Natural killer cell (primary cell): ENCODE measurements around the gene CALR3. TPM values are rescaled to one million over a fixed set of nuclear protein-coding genes. Genes with fewer than 3 reads are reported as not detected.
"Not testable (repeated sequence)": the region's sequence is repeated elsewhere in the genome, so short reads cannot be mapped to it uniquely, and the experiment has no call there.

Source experiments
- ATAC-seq, 3 donors: fragments of 150-1000 bp in 2 of 3; fragments of 200-7000 bp in 1 of 3; cut with Tn5 transposase; 1 replicate in 1 of 3; 2 replicates in 2 of 3; pipeline ENCODE4 v1.10.0; 2021; ENCODE audit warnings: mild to moderate bottlenecking in 2 of 3, moderate library complexity in 2 of 3
- DNase-seq, 2 donors: peaks; one replicate each; pipeline versions ENCODE4 v3.0.0 to v3.0.0-alpha.2; 2013 to 2021; ENCODE audit warnings: mixed read lengths in 1 of 2
- H3K27ac ChIP-seq: one replicate; pipeline ENCODE4 v1.5.1; 2013; ENCODE audit warnings: mild to moderate bottlenecking, low read length
- H3K27me3 ChIP-seq: one replicate; pipeline ENCODE4 v1.6.1; 2013; ENCODE audit warnings: low read length; ENCODE audit not compliant: control insufficient read depth, insufficient read depth
- H3K36me3 ChIP-seq: one replicate; pipeline ENCODE4 v1.6.1; 2013; ENCODE audit warnings: low read length; ENCODE audit not compliant: control insufficient read depth, insufficient read depth
- H3K4me1 ChIP-seq: one replicate; pipeline ENCODE4 v1.6.1; 2013; ENCODE audit warnings: low read length; ENCODE audit not compliant: control insufficient read depth, insufficient read depth
- H3K4me3 ChIP-seq: one replicate; pipeline ENCODE4 v1.5.1; 2013; ENCODE audit warnings: low read length
- H3K9me3 ChIP-seq: one replicate; pipeline ENCODE4 v1.6.1; 2013; ENCODE audit warnings: low read length; ENCODE audit not compliant: control insufficient read depth, insufficient read depth
- H3K27ac Mint-ChIP-seq, 2 donors: one replicate each; pipeline ENCODE4 v1.8.0; 2022; ENCODE audit warnings: mild to moderate bottlenecking in 2 of 2, mixed read lengths in 2 of 2, moderate library complexity in 1 of 2
- H3K27me3 Mint-ChIP-seq, 2 donors: one replicate each; pipeline ENCODE4 v1.8.0; 2022; ENCODE audit warnings: low read depth in 2 of 2, mixed read lengths in 2 of 2
- H3K36me3 Mint-ChIP-seq: one replicate; pipeline ENCODE4 v1.8.0; 2022; ENCODE audit warnings: mixed read lengths
- H3K4me1 Mint-ChIP-seq, 2 donors: one replicate each; pipeline ENCODE4 v1.8.0; 2022; ENCODE audit warnings: mixed read lengths in 2 of 2
- H3K4me3 Mint-ChIP-seq: one replicate; pipeline ENCODE4 v1.8.0; 2022; ENCODE audit warnings: mild to moderate bottlenecking, moderate library complexity, mixed read lengths
- H3K9me3 Mint-ChIP-seq, 2 donors: one replicate each; pipeline ENCODE4 v1.8.0; 2022; ENCODE audit warnings: mixed read lengths in 2 of 2
- WGBS: methylation state at CpG from one replicate; pipeline ENCODE4 v1.1.7; 2013; ENCODE audit warnings: missing lambda C conversion rate; ENCODE audit not compliant: insufficient coverage; 5-methylcytosine and 5-hydroxymethylcytosine counted together
- intact Hi-C: fragments of 100-400 bp; cut with micrococcal nuclease; formaldehyde crosslinking; loops from one replicate; pipeline ENCODE4 v1.14.2; 2022
- total RNA-seq, 4 donors: library from RNA; stranded (reverse); fragments of 120-200 nt in 1 of 4; gene quantifications; one replicate each; pipeline versions ENCODE4 v1.2.3 to v1.2.4, GENCODE V29; 2013 to 2022
- TF ChIP-seq, protein P1 (sequence below): fragments of 200-600 bp; IDR thresholded peaks from one replicate; pipeline ENCODE4 v1.8.0; 2022; ENCODE audit warnings: antibody characterized with exemption

Gene CALR3
- total RNA-seq, 3 donors from 2014 or later (not counting 1 experiment from before 2014, with no cell fraction given) = not detected

DNA sequence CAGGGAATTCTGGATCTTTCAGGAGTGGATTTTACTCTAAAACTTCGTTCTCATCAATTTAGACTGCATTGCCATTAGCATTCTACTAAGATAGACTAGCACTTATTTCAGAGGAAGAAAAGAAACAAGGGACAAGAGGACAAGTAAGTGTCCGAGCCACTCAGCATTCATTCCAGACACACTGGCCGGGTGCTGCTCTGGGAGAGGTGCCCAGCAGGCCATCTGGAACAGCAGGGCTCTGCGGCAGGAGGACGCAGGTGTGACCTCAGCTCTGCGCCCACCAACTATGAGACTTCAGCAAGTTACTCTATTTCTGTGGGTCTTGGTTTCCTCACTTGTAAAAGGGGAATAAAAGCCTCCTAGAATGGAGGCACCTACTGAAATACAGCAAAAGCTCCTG lies 28.4 kb downstream of the CALR3 start:
- Mint-ChIP-seq H3K27ac (peak overlapping the region; percentile 46 to 53), H3K9me3 (no peaks in the 10 kb centered on the region), H3K36me3 (no peaks in the 10 kb centered on the region), H3K4me3 (peak overlapping the region; percentile 56), H3K4me1 (peaks cover 64 to 76% of the 10 kb centered on the region in 2 donors), H3K27me3 (no peaks in the 10 kb centered on the region)
- 93% methylated on average over 6 of the region's 6 CpGs for WGBS
- Histone ChIP-seq H3K4me3 (no peak overlapping the region), H3K27ac (no peak overlapping the region), H3K4me1 (peaks cover 52% of the 10 kb centered on the region), H3K36me3 (no peaks in the 10 kb centered on the region), H3K27me3 (no peaks in the 10 kb centered on the region), H3K9me3 (no peaks in the 10 kb centered on the region)
- TF ChIP-seq, protein P1, sequence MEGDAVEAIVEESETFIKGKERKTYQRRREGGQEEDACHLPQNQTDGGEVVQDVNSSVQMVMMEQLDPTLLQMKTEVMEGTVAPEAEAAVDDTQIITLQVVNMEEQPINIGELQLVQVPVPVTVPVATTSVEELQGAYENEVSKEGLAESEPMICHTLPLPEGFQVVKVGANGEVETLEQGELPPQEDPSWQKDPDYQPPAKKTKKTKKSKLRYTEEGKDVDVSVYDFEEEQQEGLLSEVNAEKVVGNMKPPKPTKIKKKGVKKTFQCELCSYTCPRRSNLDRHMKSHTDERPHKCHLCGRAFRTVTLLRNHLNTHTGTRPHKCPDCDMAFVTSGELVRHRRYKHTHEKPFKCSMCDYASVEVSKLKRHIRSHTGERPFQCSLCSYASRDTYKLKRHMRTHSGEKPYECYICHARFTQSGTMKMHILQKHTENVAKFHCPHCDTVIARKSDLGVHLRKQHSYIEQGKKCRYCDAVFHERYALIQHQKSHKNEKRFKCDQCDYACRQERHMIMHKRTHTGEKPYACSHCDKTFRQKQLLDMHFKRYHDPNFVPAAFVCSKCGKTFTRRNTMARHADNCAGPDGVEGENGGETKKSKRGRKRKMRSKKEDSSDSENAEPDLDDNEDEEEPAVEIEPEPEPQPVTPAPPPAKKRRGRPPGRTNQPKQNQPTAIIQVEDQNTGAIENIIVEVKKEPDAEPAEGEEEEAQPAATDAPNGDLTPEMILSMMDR = no peak
- intact Hi-C loops = no loop called here
- DNase-seq (no peak), ATAC-seq (no peak)

DNA sequence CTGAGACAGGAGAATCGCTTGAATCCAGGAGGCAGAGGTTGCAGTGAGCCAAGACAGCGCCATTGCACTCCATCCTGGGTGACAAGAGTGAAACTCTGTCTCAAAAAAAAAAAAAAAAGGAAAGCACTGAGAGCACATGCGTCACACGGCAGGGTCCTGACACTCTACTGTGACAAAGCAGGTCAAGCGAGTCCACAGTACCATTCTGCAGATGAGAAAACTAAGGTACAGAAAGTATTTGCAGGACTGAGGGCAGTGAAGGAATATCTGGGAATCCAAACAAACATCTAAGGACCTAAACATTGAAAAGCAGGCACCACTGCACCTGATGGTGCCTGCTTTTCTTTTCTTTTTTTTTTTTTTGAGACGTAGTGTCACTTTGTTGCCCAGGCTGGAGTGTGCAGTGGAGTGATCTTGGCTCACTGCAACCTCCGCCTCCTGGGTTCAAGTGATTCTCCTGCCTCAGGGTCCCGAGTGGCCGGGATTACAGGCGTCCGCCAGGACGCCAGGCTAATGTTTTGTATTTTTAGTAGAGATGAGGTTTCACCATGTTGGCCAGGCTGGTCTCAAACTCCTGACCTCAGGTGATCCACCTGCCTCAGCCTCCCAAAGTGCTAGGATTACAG lies 29.1 kb downstream of the CALR3 start:
- H3K36me3 Mint-ChIP-seq, H3K9me3 ChIP-seq, DNase-seq, H3K36me3 ChIP-seq, H3K27me3 ChIP-seq, H3K4me3 Mint-ChIP-seq, intact Hi-C loops, H3K9me3 Mint-ChIP-seq, H3K27ac ChIP-seq, H3K27me3 Mint-ChIP-seq, H3K4me3 ChIP-seq, ATAC-seq: not testable (repeated sequence)
- 92% methylated on average over 12 of the region's 12 CpGs for WGBS
- Mint-ChIP-seq H3K4me1 (peaks cover 71 to 83% of the 10 kb centered on the region in 2 donors), H3K27ac (peak overlapping the region; percentile 46 to 57)
- peaks cover 52% of the 10 kb centered on the region for H3K4me1 ChIP-seq

DNA sequence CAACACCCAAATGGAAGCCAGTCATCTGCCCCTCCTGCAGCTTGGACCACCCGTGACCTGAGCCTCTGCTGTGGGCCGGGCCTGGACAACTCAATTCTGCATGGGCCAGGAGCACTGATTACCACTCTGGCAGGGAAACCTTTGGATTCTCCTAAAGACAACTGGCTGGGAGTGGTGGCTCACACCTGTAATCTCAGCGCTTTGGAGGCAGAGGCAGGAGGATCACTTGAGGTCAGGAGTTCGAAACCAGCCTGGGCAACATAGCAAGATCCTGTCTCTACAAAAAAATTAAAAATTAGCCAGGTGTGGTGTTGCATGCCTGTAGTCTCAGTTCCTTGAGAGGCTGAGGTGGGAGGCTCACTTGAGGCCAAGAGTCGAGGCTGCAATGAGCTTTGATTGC lies 30.7 kb downstream of the CALR3 start:
- TF ChIP-seq, protein P1 = no peak
- no peaks in the 10 kb centered on the region for H3K36me3 Mint-ChIP-seq
- no peak overlapping the region for H3K27ac ChIP-seq
- 95% methylated on average over 5 of the region's 5 CpGs for WGBS
- no peaks in the 10 kb centered on the region for H3K27me3 Mint-ChIP-seq
- H3K9me3 ChIP-seq = no peaks in the 10 kb centered on the region
- no peaks in the 10 kb centered on the region for H3K27me3 ChIP-seq
- H3K27ac Mint-ChIP-seq = peak overlapping the region; percentile 57 to 77
- H3K9me3 Mint-ChIP-seq = no peaks in the 10 kb centered on the region
- no peak for ATAC-seq
- no peak overlapping the region for H3K4me3 Mint-ChIP-seq
- intact Hi-C loops = no loop called here
- no peaks in the 10 kb centered on the region for H3K36me3 ChIP-seq
- peaks cover 70 to 82% of the 10 kb centered on the region in 2 donors for H3K4me1 Mint-ChIP-seq
- peaks cover 49% of the 10 kb centered on the region for H3K4me1 ChIP-seq
- H3K4me3 ChIP-seq = no peak overlapping the region
- DNase-seq = no peak

DNA sequence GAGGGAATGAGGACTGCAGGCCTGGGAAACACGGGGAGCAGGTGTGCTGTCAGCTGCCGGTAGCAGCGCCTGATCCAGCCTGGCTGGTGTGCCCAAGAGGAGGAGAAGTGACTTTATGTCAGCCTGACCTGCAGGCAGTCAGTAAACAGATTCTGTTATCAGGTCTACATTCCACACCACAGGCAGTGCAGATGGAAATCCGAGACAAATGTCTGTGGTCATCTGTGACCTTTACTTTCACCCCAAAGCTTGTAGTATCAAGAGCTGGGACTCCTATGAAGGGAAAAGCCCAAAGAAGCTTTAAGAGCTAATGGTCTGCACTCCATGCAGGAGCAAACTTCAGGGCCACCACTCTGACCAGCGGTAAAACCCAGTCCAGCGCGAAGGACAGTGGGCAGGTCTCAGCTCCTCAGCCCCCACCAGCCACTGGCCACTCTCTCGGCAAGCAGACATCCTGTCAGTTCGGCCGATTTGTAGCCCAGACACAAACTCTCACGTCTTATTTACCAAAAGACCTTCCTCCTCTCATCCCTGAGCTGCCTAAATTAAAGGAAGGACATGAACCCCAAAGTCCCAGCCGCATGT lies 31.9 kb downstream of the CALR3 start:
- intact Hi-C loops = no loop called here
- H3K27me3 Mint-ChIP-seq = no peaks in the 10 kb centered on the region
- WGBS = 85% methylated on average over 12 of the region's 12 CpGs
- no peaks in the 10 kb centered on the region for H3K9me3 Mint-ChIP-seq
- Histone ChIP-seq H3K4me3 (no peak overlapping the region), H3K36me3 (no peaks in the 10 kb centered on the region), H3K4me1 (peaks cover 45% of the 10 kb centered on the region), H3K9me3 (no peaks in the 10 kb centered on the region), H3K27ac (no peak overlapping the region), H3K27me3 (no peaks in the 10 kb centered on the region)
- H3K4me1 Mint-ChIP-seq = peaks cover 69 to 81% of the 10 kb centered on the region in 2 donors
- no peaks in the 10 kb centered on the region for H3K36me3 Mint-ChIP-seq
- TF ChIP-seq, protein P1 = no peak
- ATAC-seq (no peak), DNase-seq (no peak)
- H3K4me3 Mint-ChIP-seq = no peak overlapping the region
- H3K27ac Mint-ChIP-seq = peak overlapping the region; percentile 69 to 77
